ENCODE measurements around the gene RPL23. TPM values are rescaled to one million over a fixed set of nuclear protein-coding genes. Genes with fewer than 3 reads are reported as not detected.
A peak's percentile ranks its signal among the peaks of the same experiment; 100 is the strongest.

RPL23 gene
- total RNA-seq, result 1,000 to 10,000 TPM in 3 of 4 donors, 100 to 1,000 TPM in 1; 998 to 2,109 (median 1,205) TPM

DNA sequence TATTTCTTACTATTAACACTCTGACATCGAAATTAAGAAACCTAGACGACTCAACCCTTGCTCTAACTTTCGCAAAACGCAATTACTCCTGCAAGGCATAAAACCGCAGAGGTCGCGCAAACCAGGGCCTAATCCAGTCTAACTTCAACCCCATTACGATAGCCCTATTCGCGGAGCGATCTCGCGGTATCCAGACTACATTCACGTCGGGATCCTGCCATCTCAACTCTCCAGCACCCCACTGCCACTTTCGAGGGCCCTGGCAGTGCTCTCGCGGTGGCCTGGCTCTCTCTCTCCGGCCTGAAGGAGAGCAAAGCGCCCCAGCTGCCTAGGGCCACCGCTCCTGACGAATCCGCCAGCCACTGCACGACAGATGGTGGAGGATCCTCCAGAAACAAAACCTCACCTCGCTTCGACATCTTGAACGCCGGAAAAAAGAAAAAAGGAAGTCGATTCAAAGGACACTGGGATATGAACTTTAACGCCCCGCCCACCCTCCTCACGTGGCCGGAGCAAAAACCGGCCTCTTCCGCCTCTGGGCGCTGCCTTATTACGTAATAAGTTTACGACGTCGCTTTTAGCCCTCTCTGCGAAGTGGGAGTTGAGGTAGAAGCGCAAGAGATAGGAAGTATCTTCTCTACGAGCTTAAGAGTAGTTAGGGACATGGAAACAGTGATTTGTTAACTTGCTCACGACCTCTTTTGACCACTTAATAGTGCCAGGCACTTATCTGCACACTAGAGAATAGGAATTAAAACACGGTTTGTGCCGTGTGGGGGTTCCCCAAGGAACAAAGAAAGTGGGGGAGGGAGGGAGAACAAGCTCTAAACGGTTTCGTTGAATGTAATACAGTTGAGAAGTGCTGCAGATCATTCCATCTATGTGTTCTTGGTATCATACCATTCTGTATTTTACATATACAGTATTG is at the start of gene RPL23:
Gene RPL23, minus strand, starts transcription at position 430 of the 928 bp plus-strand sequence. Its CDS starts 11 bp downstream, at position 419.
- H3K4me1 ChIP-seq, result peaks cover 8 to 47% (median 23%) of the 10 kb centered on the region in 3 donors
- WGBS, 2 donors, result 0 to 1% methylated on average over 40 to 41 of the region's 48 CpGs
- H3K27me3 ChIP-seq, result no peaks in the 10 kb centered on the region
- peak in 2 of 6 experiments; percentile 3 to 17 for TF ChIP-seq CTCF (IDR thresholded peaks at IDR 0.05)
- peak in 3 of 4 donors; percentile 73 to 93 (median 92) for TF ChIP-seq POLR2A (IDR thresholded peaks at IDR 0.05)
- peak within 1 kb of the TSS; percentile 59 to 78 (median 65) for H3K4me3 ChIP-seq
- H3K9me3 ChIP-seq, result no peaks in the 10 kb centered on the region
- H3K36me3 ChIP-seq, result peaks cover 9 to 44% (median 29%) of the 10 kb centered on the region in 3 donors
- peak; percentile 76 for DNase-seq
- H3K27ac ChIP-seq, result peak within 1 kb of the TSS; percentile 82 to 98 (median 88)
- intact Hi-C loops (cut with DNase I), result no loop called here

GRCh38 chr17:38900978-38901656 is 47.6 kb upstream of the RPL23 start:
- Histone ChIP-seq H3K4me1 (peaks cover 35 to 68% (median 52%) of the 10 kb centered on the region in 3 donors), H3K36me3 (peaks cover 10 to 99% (median 17%) of the 10 kb centered on the region in 3 donors), H3K4me3 (peak overlapping the region in 1 of 4 donors; percentile 7), H3K27ac (peak overlapping the region; percentile 19 to 66 (median 53)), H3K27me3 (no peaks in the 10 kb centered on the region), H3K9me3 (no peaks in the 10 kb centered on the region)
- TF ChIP-seq POLR2A (IDR thresholded peaks at IDR 0.05), result no peak
- 37 to 51% methylated on average over 7 to 10 of the region's 10 CpGs for WGBS, 2 donors
- no peak for DNase-seq
- intact Hi-C loops (cut with DNase I), result no loop called here

GRCh38 chr17:38899421-38899820 is 45.9 kb upstream of the RPL23 start:
- H3K4me1 ChIP-seq, result peaks cover 35 to 76% (median 52%) of the 10 kb centered on the region in 3 donors
- TF ChIP-seq POLR2A (IDR thresholded peaks at IDR 0.05) (no peak), CTCF (IDR thresholded peaks at IDR 0.05) (no peak)
- no peaks in the 10 kb centered on the region for H3K27me3 ChIP-seq
- H3K27ac ChIP-seq, result peak overlapping the region; percentile 38 to 78 (median 70)
- DNase-seq, result no peak
- 57 to 88% methylated on average over 3 to 4 of the region's 5 CpGs for WGBS, 2 donors
- H3K4me3 ChIP-seq, result no peak overlapping the region
- peaks cover 10 to 99% (median 17%) of the 10 kb centered on the region in 3 donors for H3K36me3 ChIP-seq
- H3K9me3 ChIP-seq, result no peaks in the 10 kb centered on the region
- intact Hi-C loops (cut with DNase I), result no loop called here

DNA sequence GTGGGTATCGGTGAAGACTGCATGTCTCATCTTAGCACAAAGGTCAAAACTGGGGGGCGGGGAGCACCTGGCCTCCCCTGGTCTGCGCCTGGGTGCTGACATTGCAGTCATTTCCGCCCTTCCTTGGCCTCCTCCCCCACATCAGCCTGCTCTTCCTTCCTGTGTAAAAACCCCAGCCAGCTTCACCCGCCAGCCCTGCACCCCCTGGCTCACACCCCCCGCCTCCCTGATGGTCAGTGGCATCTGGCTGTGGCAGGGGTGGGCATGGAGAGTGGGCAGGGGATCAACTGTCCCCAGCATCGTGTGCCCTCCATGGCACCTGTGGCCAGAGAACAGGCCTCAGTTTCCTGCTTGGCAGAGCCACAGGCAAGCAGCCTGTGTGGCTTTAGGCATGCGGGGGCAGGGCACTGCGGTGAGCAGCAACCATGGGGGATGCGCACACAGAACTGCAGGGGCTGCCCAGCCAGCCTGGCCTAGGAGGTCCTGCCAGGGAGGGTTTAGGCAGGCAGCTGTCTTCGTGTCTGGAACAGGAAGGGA is 45.4 kb upstream of the RPL23 start:
- Histone ChIP-seq H3K27me3 (no peaks in the 10 kb centered on the region), H3K4me3 (peak overlapping the region in 1 of 4 donors; percentile 27), H3K36me3 (peaks cover 10 to 99% (median 17%) of the 10 kb centered on the region in 3 donors), H3K4me1 (peaks cover 35 to 81% (median 56%) of the 10 kb centered on the region in 3 donors), H3K27ac (peak overlapping the region; percentile 38 to 78 (median 70)), H3K9me3 (no peaks in the 10 kb centered on the region)
- intact Hi-C loops (cut with DNase I), result no loop called here
- TF ChIP-seq POLR2A (IDR thresholded peaks at IDR 0.05) (no peak), CTCF (IDR thresholded peaks at IDR 0.05) (no peak)
- 60% methylated on average over 4 to 6 of the region's 11 CpGs for WGBS, 2 donors
- no peak for DNase-seq

GRCh38 chr17:38898291-38898679 is 44.8 kb upstream of the RPL23 start:
- Histone ChIP-seq H3K4me3 (no peak overlapping the region), H3K4me1 (peaks cover 41 to 86% (median 62%) of the 10 kb centered on the region in 3 donors), H3K36me3 (peaks cover 11 to 99% (median 17%) of the 10 kb centered on the region in 3 donors), H3K27ac (peak overlapping the region; percentile 38 to 78 (median 70)), H3K27me3 (no peaks in the 10 kb centered on the region), H3K9me3 (no peaks in the 10 kb centered on the region)
- DNase-seq, result no peak
- TF ChIP-seq POLR2A (IDR thresholded peaks at IDR 0.05), result no peak
- TF ChIP-seq CTCF (IDR thresholded peaks at IDR 0.05), result no peak
- WGBS, 2 donors, result 62 to 70% methylated on average over 3 to 7 of the region's 9 CpGs
- intact Hi-C loops (cut with DNase I), result no loop called here

All from esophagus squamous epithelium (tissue), 5 donors.